ENCODE results near the gene ACLY.

ACLY gene

DNA sequence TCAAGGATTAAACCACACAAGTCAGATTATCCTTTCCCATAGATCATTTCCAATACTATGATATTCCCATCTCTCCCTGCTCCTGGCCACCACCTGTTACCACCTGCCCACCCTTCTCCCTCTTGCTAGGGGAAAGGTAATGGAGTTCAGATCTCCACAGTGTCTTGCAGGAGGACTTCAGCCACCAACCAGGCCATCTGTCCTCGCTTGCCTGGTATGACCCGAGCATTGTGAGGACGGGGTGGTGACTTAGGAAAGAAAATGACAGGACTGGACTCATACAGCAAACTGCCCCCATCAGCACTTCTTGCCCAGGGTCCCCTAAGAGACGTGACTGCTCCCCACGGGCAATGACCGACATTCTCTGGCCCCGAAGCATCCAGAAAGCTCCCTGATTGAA, 95.2 kb downstream of the ACLY start:
- no peak for DNase-seq

DNA sequence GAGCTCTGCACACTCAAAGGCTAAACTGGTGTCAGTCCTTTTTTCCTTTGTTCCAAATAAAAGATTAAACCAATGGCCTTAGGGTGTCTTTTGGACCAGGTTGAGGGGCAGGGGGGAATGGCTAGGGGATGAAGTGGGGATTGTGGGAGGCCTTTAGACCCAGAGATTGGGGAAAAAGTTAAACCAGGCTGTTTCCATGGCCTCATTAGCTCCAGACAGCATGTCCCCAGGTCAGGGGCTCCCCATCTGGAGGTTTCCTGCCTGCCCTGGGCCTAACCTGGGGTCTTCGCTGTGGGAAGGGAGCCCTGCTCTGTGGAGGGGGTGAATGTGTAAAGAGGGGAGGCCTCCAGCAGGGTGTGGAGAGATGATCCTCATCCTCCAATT, 95.6 kb downstream of the ACLY start:
- DNase-seq, result no peak

DNA sequence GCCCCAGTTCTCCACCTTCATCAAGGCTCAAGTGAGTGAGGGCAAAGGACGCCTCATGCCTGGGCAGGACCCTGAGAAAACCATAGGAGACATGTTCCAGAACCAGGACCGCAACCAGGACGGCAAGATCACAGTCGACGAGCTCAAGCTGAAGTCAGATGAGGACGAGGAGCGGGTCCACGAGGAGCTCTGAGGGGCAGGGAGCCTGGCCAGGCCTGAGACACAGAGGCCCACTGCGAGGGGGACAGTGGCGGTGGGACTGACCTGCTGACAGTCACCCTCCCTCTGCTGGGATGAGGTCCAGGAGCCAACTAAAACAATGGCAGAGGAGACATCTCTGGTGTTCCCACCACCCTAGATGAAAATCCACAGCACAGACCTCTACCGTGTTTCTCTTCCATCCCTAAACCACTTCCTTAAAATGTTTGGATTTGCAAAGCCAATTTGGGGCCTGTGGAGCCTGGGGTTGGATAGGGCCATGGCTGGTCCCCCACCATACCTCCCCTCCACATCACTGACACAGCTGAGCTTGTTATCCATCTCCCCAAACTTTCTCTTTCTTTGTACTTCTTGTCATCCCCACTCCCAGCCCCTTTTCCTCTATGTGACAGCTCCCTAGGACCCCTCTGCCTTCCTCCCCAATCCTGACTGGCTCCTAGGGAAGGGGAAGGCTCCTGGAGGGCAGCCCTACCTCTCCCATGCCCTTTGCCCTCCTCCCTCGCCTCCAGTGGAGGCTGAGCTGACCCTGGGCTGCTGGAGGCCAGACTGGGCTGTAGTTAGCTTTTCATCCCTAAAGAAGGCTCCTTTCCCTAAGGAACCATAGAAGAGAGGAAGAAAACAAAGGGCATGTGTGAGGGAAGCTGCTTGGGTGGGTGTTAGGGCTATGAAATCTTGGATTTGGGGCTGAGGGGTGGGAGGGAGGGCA, 96.3 kb downstream of the ACLY start:
- DNase-seq, result no peak

DNA sequence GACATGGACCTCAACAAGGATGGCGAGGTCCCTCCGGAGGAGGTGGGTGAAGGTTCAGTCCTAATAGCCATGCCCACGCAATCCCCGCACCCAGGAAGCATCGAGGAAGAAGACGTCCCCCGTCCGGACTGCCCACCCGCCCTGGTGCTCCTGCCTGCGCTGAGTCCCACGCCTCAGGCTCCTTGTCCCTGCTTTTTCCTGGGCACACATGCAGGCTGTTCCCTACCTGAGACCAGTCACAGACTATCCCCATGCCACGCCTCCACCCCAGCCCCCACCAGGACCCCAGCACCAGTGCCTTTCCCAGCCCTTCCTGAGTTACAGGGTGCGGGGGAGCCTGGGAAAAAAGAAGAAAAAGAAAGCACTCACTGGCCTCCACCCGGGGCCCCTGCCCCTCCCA, 97.0 kb downstream of the ACLY start:
- no peak for DNase-seq

DNA sequence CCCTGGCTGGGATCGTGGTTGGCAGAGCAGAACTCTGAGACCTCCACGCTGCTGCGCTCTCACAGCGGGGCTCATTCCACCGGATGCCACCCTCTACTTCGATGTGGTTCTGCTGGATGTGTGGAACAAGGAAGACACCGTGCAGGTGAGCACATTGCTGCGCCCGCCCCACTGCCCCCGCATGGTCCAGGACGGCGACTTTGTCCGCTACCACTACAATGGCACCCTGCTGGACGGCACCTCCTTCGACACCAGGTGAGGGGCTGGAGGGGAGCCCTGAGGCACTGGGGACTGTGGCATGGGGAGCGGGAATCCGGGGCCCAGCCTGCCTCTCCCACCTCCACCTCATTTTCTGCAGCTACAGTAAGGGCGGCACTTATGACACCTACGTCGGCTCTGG, 100.7 kb downstream of the ACLY start:
- DNase-seq, result no peak
